HepG2 (cell line): ENCODE measurements around the gene GRIP1. TPM values are rescaled to one million over a fixed set of nuclear protein-coding genes. Genes with fewer than 3 reads are reported as not detected.

Source experiments
- ATAC-seq: fragments of 200-7000 bp; cut with Tn5 transposase; 3 replicates; pipeline ENCODE4 v1.9.1; 2020; ENCODE audit warnings: mild to moderate bottlenecking, moderate library complexity
- BruUV-seq: library from RNA; stranded (reverse); fragments of 400-500 nt; replicated peaks from 2 replicates; lab custom pipeline; 2021; lab: Mats Ljungman, UMichigan
- CTCF ChIA-PET: fragments of 300-600 bp; formaldehyde crosslinking; extraction: SDS; loops from one replicate; lab custom pipeline; 2021; ENCODE audit warnings: low total read pairs, inconsistent platforms, low intra/inter-chr PET ratio; lab: Yijun Ruan, JAX
- POLR2A ChIA-PET: fragments of 350-600 bp; sonication (Branson Sonifier 250); formaldehyde crosslinking; loops from one replicate; lab custom pipeline; 2020; ENCODE audit warnings: antibody characterized with exemption, inconsistent platforms; lab: Yijun Ruan, JAX
- DNase-seq: peaks from one replicate; pipeline ENCODE4 v3.0.0-alpha.2; 2015; ENCODE audit warnings: low spot score
- FAIRE-seq: peaks from 3 replicates; lab custom pipeline; 2011; peaks lifted over from hg19 to GRCh38; lab: Jason Lieb, UNC
- H2AFZ ChIP-seq: one replicate; pipeline ENCODE4 v1.6.1; 2011; ENCODE audit warnings: low read length, inconsistent platforms
- H3K27ac ChIP-seq: fragments of 300-600 bp; 3 replicates; pipeline ENCODE4 v1.8.0; 2011; ENCODE audit warnings: mixed run types, mild to moderate bottlenecking, mixed read lengths, low read length, inconsistent platforms; ENCODE audit not compliant: insufficient read depth; ENCODE audit errors: extremely low read length
- H3K27me3 ChIP-seq, 2 experiments: fragments of 200-600 bp in 1 of 2; 2 replicates in 1 of 2; 3 replicates in 1 of 2; pipeline versions ENCODE4 v1.6.0 to v1.8.0; 2011; ENCODE audit warnings: low read length in 2 of 2, mild to moderate bottlenecking in 2 of 2, moderate library complexity in 2 of 2, inconsistent platforms in 1 of 2; ENCODE audit not compliant: insufficient read depth in 2 of 2, control insufficient read depth in 1 of 2
- H3K36me3 ChIP-seq, 2 experiments: fragments of 200-600 bp in 1 of 2; replicated peaks in 1 of 2; 2 replicates in 1 of 2; 3 replicates in 1 of 2; pipeline versions ENCODE4 v1.5.1 to v1.8.0; 2011; ENCODE audit warnings: low read length in 2 of 2, inconsistent platforms in 1 of 2; ENCODE audit not compliant: insufficient read depth in 2 of 2, control insufficient read depth in 1 of 2
- H3K4me1 ChIP-seq: 2 replicates; pipeline ENCODE4 v1.5.1; 2012; ENCODE audit warnings: low read length, inconsistent platforms; ENCODE audit not compliant: insufficient read depth
- H3K4me2 ChIP-seq: 2 replicates; pipeline ENCODE4 v1.6.0; 2011; ENCODE audit warnings: low read depth, low read length, inconsistent platforms
- H3K4me3 ChIP-seq, 3 experiments: fragments of 200-600 bp in 1 of 3; sonication (generic), shearing (Covaris generic) in 1 of 3; replicated peaks in 1 of 3; 2 replicates each; pipeline ENCODE4 v1.5.1; 2011 to 2016; ENCODE audit warnings: low read length in 3 of 3, inconsistent platforms in 2 of 3, low read depth in 2 of 3, mild to moderate bottlenecking in 2 of 3, control low read depth in 1 of 3, mixed read lengths in 1 of 3; ENCODE audit not compliant: insufficient read depth in 1 of 3
- H3K79me2 ChIP-seq: one replicate; pipeline ENCODE4 v1.6.1; 2011; ENCODE audit warnings: low read length, inconsistent platforms; ENCODE audit not compliant: insufficient read depth
- H3K9ac ChIP-seq: 2 replicates; pipeline ENCODE4 v1.6.0; 2011; ENCODE audit warnings: mild to moderate bottlenecking, low read depth, low read length, inconsistent platforms; ENCODE audit not compliant: insufficient read depth
- H3K9me3 ChIP-seq: 2 replicates; pipeline ENCODE4 v1.5.1; 2012; ENCODE audit warnings: mild to moderate bottlenecking, low read length
- H4K20me1 ChIP-seq: 2 replicates; pipeline ENCODE4 v1.6.0; 2011; ENCODE audit warnings: inconsistent platforms, mild to moderate bottlenecking, low read length, moderate library complexity; ENCODE audit not compliant: insufficient read depth
- CEBPB ChIP-seq: IDR thresholded peaks from 2 replicates; pipeline ENCODE4 v1.6.1; 2011; ENCODE audit warnings: low read depth, low read length, improper control_type of control experiment, borderline replicate concordance
- ERF ChIP-seq: IDR thresholded peaks from 2 replicates; pipeline ENCODE4 v1.6.1; 2018; ENCODE audit warnings: missing biosample characterization, missing genetic modification reagents
- GZF1 ChIP-seq: sonication (generic); formaldehyde crosslinking; IDR thresholded peaks from 2 replicates; pipeline ENCODE4 v1.5.1; 2020; ENCODE audit warnings: mild to moderate bottlenecking, missing genetic modification reagents
- KMT2A ChIP-seq: sonication (generic); formaldehyde crosslinking; IDR thresholded peaks from 2 replicates; pipeline ENCODE4 v1.4.0; 2020; ENCODE audit warnings: missing genetic modification reagents
- SMAD1 ChIP-seq: sonication (generic); formaldehyde crosslinking; IDR thresholded peaks from 2 replicates; pipeline ENCODE4 v1.4.0; 2020; ENCODE audit warnings: missing genetic modification reagents, low read depth, mild to moderate bottlenecking, borderline replicate concordance
- ZBTB38 ChIP-seq: sonication (generic); formaldehyde crosslinking; IDR thresholded peaks from 2 replicates; pipeline ENCODE4 v1.5.1; 2020; ENCODE audit warnings: mild to moderate bottlenecking, missing genetic modification reagents
- ZNF558 ChIP-seq: sonication (generic); formaldehyde crosslinking; IDR thresholded peaks from 2 replicates; pipeline ENCODE4 v1.9.0; 2022; ENCODE audit warnings: mild to moderate bottlenecking, missing genetic modification reagents, borderline replicate concordance
- WGBS: methylation state at CpG from one replicate; pipeline ENCODE4 v1.1.6; 2017; ENCODE audit warnings: low lambda C conversion rate; 5-methylcytosine and 5-hydroxymethylcytosine counted together
- in situ Hi-C: cut with HindIII; loops from 2 replicates; pipeline ENCODE4 v1.10.0; 2017; ENCODE audit warnings: low pct_unique_long_range_greater_than_20kb; ENCODE audit not compliant: extremely low pct_ligation_motif_present
- intact Hi-C: fragments of 100-400 bp; cut with micrococcal nuclease; formaldehyde crosslinking; loops from one replicate; pipeline ENCODE4 v1.10.0; 2022; ENCODE audit not compliant: unreplicated experiment
- polyA plus RNA-seq, 8 experiments: library from polyadenylated mRNA; depleted of rRNA in 3 of 8; stranded (reverse) in 7 of 8; unstranded in 1 of 8; fragments of >200 nt; fragmentation: Illumina TruSeq in 4 of 8; extraction: Trizol in 4 of 8; gene quantifications; 2 replicates each; pipeline versions ENCODE4 v1.2.1 to v1.2.3, GENCODE V29; 2011 to 2016; ENCODE audit warnings: low read depth in 4 of 8, missing spikeins in 1 of 8, mixed read lengths in 1 of 8; ENCODE audit not compliant: insufficient read depth in 1 of 8
- total RNA-seq, 5 experiments: library from RNA; depleted of rRNA; stranded (reverse); fragments of >200 nt; fragmentation: Illumina TruSeq; extraction: Trizol; gene quantifications; 2 replicates each; pipeline ENCODE4 v1.2.3, GENCODE V29; 2016; ENCODE audit warnings: low read depth in 1 of 5
- TF ChIP-seq, protein P1 (sequence below): IDR thresholded peaks from 2 replicates; pipeline ENCODE4 v1.6.1; 2016
- TF ChIP-seq, protein P2 (sequence below): sonication (generic); formaldehyde crosslinking; IDR thresholded peaks from 2 replicates; pipeline ENCODE4 v1.8.0; 2022; ENCODE audit warnings: mild to moderate bottlenecking, missing genetic modification reagents, moderate library complexity
- TF ChIP-seq, protein P3 (sequence below): sonication (generic); formaldehyde crosslinking; IDR thresholded peaks from 2 replicates; pipeline ENCODE4 v1.4.0; 2020; ENCODE audit warnings: low read depth, mild to moderate bottlenecking, missing genetic modification reagents

GRIP1 gene
- total and polyA plus RNA-seq, 2 of the 13 experiments (the other 11 are each of a cell fraction or from before 2014, with no cell fraction given): not detected

DNA sequence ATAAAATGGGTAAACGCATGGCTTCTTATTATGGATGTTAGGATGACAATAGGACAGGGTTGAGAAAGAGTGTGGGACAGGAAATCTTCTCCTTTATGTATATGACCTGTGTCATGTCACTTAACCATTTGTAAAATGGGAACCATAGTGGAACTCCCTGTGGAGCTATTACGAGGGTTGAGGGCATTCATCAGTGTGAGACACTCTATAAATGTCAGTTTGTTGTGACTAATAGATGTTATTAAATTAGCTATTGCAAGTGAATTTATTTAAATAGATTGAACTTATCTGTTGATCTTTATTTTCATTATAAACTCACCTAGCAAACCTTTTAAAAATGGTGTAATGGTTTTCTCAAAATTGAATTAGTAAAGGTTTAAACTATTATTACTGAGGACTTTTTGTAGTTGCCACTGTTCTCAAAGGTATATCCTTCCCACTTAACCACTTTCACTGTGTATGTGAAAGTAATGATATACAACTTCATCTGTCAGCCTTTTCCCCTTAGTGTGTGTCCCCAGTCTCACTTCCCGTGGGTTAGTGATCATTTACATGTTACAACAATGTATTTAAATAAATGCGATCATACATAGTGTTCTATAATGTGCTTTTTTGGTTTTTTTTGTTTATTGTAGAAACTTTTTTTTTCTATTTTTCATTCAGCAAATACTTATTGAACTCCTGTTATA, 359.5 kb downstream of the GRIP1 start:
- Histone ChIP-seq H3K36me3 (peaks cover 0 to 6% of the 10 kb centered on the region in 2 experiments; a peak in 1 of 5 replicates), H3K27ac (no peak overlapping the region), H3K4me3 (no peak overlapping the region), H3K9me3 (no peaks in the 10 kb centered on the region), H4K20me1 (no peaks in the 10 kb centered on the region; the same call in 1 of the 2 replicates), H3K4me1 (no peaks in the 10 kb centered on the region), H3K79me2 (no peaks in the 10 kb centered on the region), H3K9ac (no peak overlapping the region), H2AFZ (no peak overlapping the region), H3K27me3 (no peaks in the 10 kb centered on the region), H3K4me2 (no peak overlapping the region)
- CTCF ChIA-PET: no interaction called here
- DNase-seq (no peak), FAIRE-seq (no peak), ATAC-seq (no peak)
- intact Hi-C loops: no loop called here
- TF ChIP-seq CEBPB: no peak
- no peak for TF ChIP-seq ERF (CRISPR knock-in tag)
- no peak for TF ChIP-seq KMT2A (CRISPR knock-in tag)
- no peak for TF ChIP-seq SMAD1 (CRISPR knock-in tag)
- TF ChIP-seq ZBTB38 (CRISPR knock-in tag): no peak
- TF ChIP-seq, protein P1, sequence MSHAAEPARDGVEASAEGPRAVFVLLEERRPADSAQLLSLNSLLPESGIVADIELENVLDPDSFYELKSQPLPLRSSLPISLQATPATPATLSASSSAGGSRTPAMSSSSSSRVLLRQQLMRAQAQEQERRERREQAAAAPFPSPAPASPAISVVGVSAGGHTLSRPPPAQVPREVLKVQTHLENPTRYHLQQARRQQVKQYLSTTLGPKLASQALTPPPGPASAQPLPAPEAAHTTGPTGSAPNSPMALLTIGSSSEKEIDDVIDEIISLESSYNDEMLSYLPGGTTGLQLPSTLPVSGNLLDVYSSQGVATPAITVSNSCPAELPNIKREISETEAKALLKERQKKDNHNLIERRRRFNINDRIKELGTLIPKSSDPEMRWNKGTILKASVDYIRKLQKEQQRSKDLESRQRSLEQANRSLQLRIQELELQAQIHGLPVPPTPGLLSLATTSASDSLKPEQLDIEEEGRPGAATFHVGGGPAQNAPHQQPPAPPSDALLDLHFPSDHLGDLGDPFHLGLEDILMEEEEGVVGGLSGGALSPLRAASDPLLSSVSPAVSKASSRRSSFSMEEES (CRISPR knock-in tag): no peak
- TF ChIP-seq, protein P2, sequence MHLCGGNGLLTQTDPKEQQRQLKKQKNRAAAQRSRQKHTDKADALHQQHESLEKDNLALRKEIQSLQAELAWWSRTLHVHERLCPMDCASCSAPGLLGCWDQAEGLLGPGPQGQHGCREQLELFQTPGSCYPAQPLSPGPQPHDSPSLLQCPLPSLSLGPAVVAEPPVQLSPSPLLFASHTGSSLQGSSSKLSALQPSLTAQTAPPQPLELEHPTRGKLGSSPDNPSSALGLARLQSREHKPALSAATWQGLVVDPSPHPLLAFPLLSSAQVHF: no peak
- no peak for TF ChIP-seq ZNF558 (CRISPR knock-in tag)
- TF ChIP-seq, protein P3, sequence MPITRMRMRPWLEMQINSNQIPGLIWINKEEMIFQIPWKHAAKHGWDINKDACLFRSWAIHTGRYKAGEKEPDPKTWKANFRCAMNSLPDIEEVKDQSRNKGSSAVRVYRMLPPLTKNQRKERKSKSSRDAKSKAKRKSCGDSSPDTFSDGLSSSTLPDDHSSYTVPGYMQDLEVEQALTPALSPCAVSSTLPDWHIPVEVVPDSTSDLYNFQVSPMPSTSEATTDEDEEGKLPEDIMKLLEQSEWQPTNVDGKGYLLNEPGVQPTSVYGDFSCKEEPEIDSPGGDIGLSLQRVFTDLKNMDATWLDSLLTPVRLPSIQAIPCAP (CRISPR knock-in tag): no peak
- no peak for TF ChIP-seq GZF1 (CRISPR knock-in tag)
- BruUV-seq: no TSS peak
- 84% methylated on average over 4 of the region's 4 CpGs for WGBS
- in situ Hi-C loops: no loop called here
- POLR2A ChIA-PET: no interaction called here
